Stimulated activated CD8-positive, alpha-beta memory T cell treated with anti-CD3 and anti-CD28 coated beads, Interleukin-4, amount 100 ng/mL, for 1 hour (primary cell): ENCODE results near the gene LNP1.
"Not testable (repeated sequence)": the region's sequence is repeated elsewhere in the genome, so short reads cannot be mapped to it uniquely, and the experiment has no call there.

Source experiments
- DNase-seq, 2 donors: peaks; one replicate each; pipeline ENCODE4 v3.0.0-alpha.2; 2020; ENCODE audit warnings: low read depth in 2 of 2, low spot score in 1 of 2

LNP1 gene

DNA sequence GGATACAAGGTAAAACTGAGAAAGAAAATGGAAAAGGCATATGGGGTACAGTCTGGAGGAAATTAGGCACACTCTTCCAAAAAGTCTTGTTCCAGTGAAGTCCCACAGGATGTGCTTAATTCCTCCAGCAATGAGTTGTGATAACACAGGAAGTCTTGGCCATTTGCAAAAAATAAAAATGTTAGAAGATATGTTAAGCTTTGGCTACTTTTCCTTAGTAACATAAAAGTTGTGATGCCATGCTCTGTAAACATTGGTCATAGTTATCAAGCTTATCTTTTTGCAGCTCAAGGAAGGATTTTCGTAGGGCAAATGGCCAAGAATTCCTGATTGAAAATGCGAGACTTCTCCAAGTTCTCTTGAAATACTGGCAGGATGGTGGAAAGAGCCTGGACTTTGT lies 26.4 kb downstream of the LNP1 start:
- no peak for DNase-seq

DNA sequence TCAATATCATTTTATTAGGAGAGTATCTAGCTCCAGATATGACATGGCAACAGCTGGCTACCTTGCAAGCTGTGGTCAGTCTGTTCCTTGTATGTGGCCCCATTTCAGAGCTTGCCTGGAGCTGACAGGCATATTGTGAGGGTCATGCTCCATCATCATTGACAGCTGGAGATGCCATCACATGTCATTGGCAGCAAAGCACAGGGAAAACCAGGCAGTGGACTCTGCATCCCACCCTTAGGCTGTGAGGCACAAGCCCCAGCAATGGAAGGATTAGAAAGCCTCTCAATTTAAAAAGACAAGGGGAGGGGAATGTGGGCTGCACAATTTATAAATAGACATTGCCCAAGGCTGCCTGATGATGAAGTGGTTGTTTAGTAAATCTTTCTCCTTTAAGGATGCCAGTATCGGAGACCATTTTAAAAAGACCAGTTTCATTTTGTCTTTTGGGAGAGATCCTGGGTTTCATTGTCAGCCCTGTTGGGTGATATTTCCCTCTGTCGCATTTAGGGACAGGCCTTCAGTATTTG lies 27.9 kb downstream of the LNP1 start:
- DNase-seq: no peak

DNA sequence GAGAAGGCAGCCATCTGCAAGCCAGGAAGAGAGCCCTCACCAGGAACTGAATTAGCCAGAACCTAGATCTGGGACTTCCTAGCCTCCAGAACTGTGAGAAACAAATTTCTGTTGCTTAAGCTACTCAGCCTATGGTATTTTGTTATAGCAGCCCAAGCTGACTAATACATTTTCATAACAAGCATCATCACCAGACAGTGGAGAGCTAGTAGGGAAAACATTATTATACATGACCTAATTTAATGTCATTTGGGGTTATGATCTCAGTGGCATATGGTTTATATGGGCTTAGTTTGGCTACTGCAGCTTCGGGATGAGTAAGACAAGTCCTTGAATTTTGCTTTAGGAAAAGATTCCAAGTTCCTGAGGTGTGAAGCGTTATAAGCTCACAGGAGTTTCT lies 35.6 kb downstream of the LNP1 start:
- DNase-seq: no peak

DNA sequence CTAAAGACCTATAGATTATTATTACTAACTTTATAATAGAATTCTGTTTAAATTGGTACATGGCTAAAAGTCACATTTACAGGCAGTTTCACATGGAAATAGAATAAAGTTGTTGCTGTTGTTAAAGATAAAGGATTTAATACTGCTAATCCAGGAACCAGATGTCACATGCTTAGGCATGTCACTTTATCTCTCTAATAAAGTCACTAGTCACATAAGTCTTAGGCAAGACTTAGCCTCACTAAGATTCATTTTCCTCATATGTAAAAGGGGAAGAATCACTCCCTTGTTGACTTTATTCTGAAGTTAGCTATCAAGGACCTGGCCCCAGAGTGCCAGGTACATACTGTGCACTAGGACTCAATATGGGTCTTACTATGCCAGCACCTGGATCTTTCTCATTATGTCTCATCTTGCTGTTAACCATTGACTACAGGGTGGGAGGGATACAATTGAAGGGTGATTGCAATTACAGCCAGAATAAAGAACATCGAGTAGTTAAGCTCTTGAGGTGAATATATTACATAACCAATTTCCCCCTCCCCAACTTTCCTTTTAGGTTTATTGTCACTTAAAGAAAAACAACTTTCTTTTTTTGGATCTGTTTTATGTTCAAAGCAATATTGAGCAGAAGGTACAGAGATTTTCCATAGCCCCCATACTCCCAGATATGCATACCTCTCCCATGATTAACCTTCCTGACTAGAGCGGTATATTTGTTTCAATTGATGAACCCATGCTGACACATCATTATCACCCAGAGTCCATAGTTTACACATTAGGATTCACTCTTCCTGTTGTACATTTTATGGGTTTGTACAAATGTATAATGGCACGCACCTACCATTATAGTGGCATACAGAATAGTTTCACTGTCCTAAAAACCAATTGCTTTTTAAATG lies 36.6 kb downstream of the LNP1 start:
- no peak for DNase-seq

DNA sequence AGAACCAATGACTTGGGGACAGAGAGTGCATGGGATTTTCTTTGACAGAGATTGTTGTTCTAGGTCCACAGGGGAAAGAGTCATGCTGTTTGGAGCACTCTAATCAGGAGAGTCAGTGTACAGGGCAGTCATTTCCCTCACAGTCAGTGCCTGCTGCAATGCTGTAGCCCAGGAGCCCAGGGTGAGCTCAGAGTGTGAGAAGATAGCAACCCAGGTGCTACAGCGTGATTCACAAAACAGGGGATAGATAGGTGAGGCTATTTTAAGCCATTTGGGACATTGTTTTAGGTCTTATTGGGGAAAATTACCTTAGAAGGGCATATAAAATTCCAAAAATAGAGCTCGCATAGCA lies 37.3 kb downstream of the LNP1 start:
- no peak for DNase-seq

DNA sequence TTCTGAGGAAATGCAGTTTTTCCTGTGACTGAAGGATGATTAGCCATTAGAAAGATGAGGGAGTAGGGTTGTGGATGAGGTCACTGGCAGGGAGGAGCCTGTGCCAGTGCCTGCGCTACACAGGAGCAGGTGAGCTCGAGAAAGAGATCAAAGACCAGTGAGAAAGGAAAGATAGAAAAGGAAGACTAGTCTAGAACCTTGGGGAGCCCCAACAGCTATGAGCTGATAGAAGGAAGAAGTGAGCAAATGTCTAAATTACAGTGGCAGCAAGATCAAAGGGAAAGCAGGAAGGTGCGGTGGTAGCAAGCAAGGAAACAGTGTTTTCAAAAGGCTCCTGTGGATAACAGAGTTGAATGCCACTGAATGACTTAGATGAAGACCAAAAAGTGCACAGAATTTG lies 39.6 kb downstream of the LNP1 start:
- DNase-seq: no peak

DNA sequence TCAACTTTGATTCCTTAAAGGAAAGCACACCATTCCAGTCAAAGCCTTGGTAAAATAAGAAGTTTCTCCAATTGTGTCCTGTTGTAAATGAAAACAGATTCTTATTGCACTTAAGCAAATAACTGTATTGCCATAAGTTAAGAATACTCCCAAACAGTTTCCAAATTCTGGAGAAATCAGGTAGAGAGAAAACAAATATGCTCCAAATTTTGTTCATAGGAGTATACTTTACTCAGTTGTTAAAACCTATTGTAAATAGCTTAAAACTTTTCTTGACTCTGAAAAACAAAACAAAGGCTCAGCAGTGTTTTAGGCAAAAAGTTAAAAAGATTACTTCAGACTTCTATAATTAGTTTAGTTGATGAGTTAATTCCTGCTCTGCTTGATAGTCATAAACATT lies 42.4 kb downstream of the LNP1 start:
- no peak for DNase-seq

DNA sequence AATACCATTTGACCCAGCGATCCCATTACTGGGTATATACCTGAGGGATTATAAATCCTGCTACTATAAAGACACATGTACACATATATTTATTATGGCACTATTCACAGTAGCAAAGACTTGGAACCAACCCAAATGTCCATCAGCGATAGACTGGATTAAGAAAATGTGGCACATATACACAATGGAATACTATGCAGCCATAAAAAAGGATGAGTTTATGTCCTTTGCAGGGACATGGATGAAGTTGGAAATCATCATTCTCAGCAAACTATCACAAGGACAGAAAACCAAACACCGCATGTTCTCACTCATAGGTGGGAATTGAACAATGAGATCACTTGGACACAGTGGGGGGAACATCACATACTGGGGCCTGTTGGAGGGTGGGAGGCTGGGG lies 45.7 kb downstream of the LNP1 start:
- DNase-seq: not testable (repeated sequence)

DNA sequence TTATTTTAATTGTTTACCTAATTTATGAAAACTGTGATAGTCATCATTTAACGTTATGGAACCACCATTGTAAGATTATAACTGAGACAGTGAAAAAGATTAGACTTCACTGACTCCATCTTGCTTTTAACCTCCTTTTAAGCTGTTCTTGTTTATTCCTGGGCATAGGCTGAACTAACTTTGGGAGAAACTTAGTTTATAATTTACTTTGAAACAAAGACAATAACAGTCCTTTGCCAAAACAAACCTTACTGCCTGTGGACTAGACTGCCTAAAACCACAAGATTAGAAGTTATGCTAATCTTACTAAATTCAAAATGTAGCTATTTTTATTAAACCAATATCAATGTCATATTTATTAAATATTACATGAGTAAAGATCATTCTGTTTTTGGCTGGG lies 46.7 kb downstream of the LNP1 start:
- DNase-seq: no peak

DNA sequence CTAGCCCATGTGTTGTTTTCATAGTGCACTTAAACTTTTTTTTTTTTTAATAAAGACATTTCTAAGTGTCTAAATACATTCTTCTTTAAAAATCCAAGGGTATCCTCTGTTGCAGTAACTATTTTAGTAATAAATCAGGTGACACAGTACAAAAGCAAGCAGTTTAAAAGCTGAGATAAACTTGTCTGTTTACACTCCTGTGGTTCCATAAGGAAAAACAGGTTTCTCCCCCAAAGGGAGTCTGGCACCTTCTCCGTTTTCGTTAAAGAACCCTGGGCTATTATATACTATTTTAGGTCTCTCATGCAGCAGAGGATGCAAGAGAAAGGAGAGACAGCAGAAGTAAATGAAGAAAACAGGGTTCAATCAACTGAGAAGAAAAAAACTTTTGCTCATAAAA lies 47.9 kb downstream of the LNP1 start:
- DNase-seq: no peak

DNA sequence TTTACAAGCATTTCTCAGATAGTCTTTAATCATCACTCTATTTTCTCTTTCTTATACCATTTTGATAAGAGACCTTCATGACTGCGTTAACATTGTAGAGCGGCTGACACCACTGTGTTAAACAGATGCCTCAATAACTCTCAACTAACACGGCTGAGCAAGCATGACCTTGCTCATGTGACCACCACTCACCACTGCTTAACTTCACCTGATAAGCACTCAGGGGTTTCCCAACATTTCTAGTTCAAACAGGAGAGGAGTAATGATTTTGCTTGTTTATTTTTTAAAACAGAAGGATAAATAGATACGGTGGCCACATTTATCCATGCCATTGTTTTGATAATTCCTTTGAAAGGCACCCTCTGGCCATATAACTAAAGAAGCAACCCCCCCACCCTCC lies 53.3 kb downstream of the LNP1 start:
- DNase-seq: no peak

DNA sequence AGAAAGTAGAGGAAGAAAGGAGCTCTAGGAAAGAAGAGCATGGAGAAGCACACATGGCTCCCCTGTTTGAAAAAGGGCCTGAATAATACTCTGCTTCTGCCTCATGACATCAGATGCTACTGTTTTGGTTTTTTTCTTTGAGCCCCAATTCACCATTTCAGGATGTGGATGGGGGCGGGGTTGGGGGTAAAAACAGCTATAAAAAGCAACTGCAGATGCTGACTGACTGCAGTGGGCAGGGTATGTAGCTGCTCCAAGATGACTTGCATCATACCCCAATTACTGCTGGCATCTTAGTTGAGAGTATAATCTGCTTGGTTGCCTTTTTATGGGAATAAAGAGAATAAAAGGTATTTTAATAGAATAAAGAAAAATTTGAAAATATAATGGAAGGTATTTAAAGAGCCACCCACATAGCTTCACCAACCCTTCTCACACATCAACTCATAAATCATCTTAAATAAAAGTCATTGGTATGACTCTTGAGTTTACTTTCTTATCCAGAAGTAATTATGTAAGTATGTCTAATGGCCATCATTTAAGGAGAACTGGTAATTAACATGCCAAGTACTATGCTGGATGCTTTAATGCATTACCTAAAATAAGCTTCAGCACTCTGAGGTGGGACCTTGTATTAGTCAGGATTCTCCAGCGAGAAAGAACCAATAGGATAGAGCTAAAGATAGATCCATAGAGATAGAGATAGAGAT lies 54.7 kb downstream of the LNP1 start:
- no peak for DNase-seq

DNA sequence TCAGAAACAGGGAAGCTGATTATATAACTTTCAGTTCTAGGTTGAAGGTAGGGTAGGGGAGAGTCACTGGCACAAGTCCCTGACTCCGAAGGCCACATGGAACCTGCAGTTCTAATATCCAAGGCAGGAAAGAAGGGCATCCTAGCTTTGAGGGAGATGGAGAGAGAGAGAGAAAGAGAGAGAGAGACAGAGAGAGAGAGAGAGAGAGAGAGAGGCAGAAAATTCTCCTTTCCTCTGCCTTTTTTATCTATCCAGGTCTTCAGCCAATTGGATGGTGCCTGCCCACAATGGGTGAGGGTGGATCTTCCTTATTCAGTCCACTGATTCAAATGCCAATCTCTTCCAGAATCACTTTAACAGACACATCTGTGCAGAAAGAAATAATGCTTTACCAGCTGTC lies 55.4 kb downstream of the LNP1 start:
- DNase-seq: no peak

DNA sequence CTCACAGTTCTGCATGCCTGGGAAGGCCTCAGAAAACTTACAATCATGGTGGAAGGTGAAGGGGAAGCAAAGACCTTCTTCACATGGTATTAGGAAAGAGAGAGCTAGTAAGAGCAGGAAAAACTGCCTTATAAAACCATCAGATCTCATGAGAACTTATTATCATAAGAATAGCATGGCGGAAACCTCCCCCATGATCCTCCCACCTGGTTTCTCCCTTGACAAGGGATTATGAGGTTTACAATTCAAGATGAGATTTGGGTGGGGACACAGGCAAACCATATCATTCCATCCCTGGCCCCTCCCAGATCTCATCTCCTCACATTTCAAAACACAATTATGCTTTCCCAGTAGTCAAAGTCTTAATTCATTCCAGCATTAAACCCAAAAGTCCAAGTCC lies 56.5 kb downstream of the LNP1 start:
- DNase-seq: no peak

DNA sequence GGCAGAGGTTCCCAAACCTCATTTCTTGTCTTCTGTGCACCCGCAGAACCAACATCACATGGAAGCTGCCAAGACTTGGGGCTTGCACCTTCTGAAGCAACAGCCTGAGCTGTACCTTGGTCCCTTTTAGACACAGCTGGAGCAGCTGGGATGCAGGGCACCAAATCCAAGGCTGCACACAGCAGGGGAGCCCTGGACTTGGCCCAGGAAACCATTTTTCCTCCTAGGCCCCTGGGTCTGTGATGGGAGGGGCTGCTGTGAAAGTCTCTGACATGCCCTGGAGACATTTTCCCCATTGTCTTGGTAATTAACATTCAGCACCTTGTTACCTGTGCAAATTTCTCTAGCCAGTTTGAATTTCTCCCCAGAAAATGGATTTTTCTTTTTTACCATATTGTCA lies 57.5 kb downstream of the LNP1 start:
- DNase-seq: no peak

DNA sequence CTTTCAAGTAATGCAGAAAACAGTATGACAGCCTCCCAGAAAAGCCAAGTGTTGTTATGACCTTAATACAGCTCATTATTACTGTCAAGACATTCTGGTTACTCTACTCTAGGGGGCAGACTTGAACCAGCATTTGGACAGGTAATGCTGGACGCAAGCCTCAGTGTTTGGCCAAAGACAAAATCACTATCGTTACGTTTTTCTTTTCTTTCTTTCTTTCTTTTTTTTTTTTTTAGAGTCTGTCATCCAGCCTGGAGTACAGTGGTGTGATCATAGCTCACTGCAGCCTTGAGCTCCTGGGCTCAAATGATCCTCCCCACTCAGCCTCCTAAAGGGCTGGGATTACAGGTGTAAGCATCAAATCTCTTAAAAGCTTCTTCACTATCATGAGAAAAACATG lies 61.7 kb downstream of the LNP1 start:
- no peak for DNase-seq

DNA sequence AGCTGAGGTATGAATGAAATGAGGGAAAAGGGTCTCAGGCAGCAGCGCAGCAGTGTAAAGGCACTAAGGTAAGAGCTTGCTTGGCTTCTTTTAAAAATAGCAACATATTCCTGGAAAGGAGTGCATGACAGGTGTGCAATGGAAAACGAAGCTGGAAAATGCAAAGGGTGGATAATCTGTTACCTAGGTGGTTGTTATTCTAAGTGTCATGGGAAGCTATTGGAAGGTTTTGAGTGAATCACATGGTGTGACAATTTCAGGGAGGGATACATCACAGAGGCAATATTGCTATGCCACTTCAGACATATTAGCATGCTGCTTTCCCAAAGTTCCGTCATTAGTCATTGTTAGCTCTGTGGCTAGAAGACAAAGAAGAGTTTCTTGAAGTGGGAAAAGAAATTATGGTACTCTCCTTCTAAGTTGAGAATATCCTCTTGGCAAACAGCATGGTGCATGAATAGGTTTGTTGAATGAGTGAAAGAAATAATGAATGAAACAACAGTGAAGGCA lies 62.4 kb downstream of the LNP1 start:
- DNase-seq: no peak

DNA sequence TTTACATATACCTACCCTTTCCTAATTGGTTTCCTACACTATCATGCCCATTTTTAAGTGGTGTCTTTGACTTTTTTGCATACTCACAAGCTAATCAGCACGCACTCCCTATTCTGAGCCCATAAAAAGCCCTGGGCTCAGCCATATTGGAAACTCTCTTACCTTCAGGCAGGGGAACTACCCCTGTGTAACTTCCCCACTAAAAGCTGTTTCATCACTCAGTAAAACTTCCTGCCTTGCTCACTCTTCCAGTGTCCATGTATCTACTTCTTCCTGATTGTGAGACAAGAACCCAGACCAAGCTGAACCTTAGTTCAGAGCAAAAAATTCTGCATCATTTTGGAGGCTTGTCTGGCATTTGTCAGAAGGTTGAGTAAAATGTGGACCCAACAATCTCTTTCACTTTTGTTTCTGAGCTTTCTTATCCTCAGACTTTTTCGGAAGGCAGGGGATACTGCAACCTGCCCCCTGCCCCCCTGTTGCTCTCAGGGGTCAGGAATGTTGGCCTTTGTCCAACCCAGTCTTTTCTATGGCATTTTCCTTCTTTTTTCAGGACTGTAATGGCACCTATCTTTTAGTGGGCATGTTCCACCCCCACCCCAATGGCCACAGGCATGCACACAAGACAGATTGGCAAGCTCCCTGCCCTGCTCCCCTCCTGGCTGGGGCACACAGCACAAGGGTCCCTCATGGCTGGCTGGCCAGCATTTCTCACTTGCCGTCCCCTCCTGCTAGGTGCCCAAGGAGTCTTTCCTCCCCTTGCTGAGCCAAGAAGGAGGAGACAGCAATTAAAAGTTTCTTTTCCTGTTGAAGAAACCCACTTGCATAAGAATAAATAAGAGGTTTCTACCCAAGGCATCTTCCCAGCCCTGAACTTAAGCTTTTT lies 64.8 kb downstream of the LNP1 start:
- no peak for DNase-seq

DNA sequence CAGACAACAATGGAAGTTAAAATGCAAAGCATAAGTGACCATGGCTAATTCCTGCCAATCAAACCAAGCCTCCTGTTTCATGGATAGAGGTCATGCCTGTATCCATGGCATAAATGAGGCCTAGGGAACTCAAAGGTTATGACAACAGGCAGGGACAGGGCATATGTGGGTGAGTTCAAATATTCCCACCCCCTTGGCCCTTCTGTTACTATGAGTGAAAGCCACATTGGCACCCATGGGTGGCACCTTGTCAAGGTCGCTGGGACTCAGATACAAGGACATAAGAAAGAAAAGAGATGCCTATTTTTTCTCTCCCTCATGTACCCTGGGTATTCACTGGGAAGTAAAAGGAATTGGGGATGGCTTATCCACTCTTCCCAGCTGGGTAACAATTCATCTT lies 65.8 kb downstream of the LNP1 start:
- DNase-seq: no peak

DNA sequence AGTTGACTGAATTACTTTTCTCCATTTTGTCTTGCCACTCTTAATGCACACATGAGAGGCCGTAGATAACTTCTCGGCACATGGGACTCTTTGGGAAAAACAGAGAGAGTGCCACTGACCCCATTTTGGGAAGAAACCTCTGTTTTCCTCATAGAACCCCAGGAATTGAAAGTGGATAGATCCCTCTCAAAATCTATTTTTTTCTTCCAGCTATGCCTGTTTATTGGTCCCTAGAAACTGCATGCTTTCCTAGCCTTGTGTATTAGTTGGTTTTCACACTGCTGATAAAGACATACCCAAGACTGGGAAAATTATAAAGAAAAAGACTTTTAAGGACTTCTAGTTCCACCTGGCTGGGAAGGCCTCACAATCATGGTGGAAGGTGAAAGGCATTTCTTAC lies 67.3 kb downstream of the LNP1 start:
- no peak for DNase-seq

DNA sequence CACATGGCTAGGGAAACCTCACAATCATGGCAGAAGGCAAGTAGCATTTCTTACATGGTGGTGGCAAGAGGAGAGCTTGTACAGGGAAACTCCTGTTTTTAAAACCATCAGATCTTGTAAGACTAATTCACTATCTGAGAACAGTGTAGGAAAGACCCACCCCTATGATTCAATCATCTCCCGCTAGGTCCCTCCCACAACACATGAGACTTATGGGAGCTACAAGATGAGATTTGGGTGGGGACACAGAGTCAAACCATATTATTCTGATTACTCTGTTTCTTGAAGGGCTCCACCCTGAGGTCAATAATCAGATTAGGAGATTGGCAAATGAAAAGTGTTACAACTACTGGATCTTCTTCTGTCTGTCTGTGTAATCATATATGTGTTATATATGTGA lies 69.6 kb downstream of the LNP1 start:
- DNase-seq: no peak
